SW 1271 (cell line): ENCODE data around the gene SCFD1.

Experiments
- DNase-seq, 2 experiments: peaks; one replicate each; lab custom pipeline; 2025; lab: John Stamatoyannopoulos, UW

Gene SCFD1

GRCh38 chr14:30757082-30757481 lies 135.0 kb downstream of the SCFD1 start:
- no peak for DNase-seq

- DNase-seq, result no peak
These were observed 137.3 kb downstream of the SCFD1 start for GRCh38 chr14:30759172-30760125.

- no peak for DNase-seq
These were observed 141.8 kb downstream of the SCFD1 start for GRCh38 chr14:30763891-30764290.

- DNase-seq, result no peak
These were observed 145.5 kb downstream of the SCFD1 start for GRCh38 chr14:30767624-30768023.

- DNase-seq, result no peak
These were observed 146.7 kb downstream of the SCFD1 start for GRCh38 chr14:30768791-30769190.

GRCh38 chr14:30770376-30770775 lies 148.3 kb downstream of the SCFD1 start:
- no peak for DNase-seq

GRCh38 chr14:30771595-30771994 lies 149.5 kb downstream of the SCFD1 start:
- no peak for DNase-seq

- no peak for DNase-seq
These were observed 157.1 kb downstream of the SCFD1 start for GRCh38 chr14:30779210-30779609.
